GM11168 (cell line): ENCODE results near the gene WWOX.
"Not testable (repeated sequence)": the region's sequence is repeated elsewhere in the genome, so short reads cannot be mapped to it uniquely, and the experiment has no call there.

Source experiments
- in situ Hi-C: fragments of 300-500 bp; cut with MboI; formaldehyde crosslinking; loops from one replicate; pipeline ENCODE4 v1.12.0; 2022; ENCODE audit warnings: low sequenced_read_pairs; ENCODE audit not compliant: unreplicated experiment

WWOX gene

GRCh38 chr16:78677181-78677731 is 577.8 kb downstream of the WWOX start:
- in situ Hi-C loops = no loop called here

GRCh38 chr16:78679546-78679945 is 580.1 kb downstream of the WWOX start:
- in situ Hi-C loops = no loop called here

- in situ Hi-C loops = no loop called here
These were observed 582.3 kb downstream of the WWOX start for GRCh38 chr16:78681743-78682142.

GRCh38 chr16:78684030-78684611 is 584.7 kb downstream of the WWOX start:
- in situ Hi-C loops = no loop called here

- in situ Hi-C loops = no loop called here
These were observed 585.4 kb downstream of the WWOX start for GRCh38 chr16:78684655-78685375.

DNA sequence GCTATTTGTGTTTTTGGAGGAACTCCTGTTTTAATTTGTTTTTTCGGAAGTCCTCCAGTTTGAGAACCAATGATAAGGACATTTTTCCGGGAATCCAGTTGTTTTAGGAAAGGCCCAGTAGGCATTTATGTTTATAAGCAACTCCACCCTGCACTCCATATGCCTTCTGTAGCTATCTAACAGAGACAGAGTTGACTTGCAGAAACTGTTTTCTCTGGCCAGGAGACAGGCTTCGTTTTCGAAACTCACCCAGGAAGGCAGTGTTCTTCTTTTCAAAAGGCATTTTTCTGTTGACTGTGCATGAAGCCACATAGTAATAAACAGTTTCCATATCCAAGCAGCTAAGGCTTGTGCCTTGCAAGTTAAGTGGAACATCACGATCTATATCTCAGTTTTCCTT is 587.1 kb downstream of the WWOX start:
- in situ Hi-C loops = no loop called here

GRCh38 chr16:78689028-78689427 is 589.6 kb downstream of the WWOX start:
- in situ Hi-C loops = no loop called here

GRCh38 chr16:78689536-78689935 is 590.1 kb downstream of the WWOX start:
- in situ Hi-C loops = no loop called here

DNA sequence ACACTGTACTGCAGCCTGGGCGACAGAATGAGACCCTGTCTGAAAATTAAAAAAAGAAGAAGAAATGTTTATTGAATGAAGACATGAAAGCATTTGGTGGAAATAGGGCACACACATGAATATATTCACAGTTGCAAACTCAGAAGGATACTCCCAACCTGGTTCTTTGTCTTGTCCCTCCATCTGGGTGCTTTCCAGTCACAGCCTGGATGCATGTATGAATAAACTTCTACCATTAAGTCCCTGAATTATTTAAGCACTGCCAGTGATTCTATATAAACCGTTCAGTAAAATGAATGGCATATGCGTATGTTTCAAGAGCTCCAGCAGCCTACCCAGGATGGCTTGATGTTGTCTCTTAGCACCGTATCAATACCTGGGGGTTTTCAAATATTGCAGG is 591.1 kb downstream of the WWOX start:
- in situ Hi-C loops = no loop called here

DNA sequence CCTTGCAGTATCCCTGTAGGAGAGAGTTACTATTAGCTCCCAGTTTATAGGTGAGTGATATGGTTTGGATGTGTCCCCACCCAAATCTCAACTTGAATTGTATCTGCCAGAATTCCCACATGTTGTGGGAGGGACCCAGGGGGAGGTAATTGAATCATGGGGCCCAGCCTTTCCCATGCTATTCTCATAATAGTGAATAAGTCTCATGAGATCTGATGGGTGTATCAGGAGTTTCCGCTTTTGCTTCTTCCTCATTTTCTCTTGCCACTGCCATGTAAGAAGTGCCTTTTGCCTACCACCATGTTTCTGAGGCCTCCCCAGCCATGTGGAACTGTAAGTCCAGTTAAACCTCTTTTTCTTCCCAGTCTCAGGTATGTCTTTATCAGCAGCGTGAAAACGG is 592.3 kb downstream of the WWOX start:
- in situ Hi-C loops = not testable (repeated sequence)

GRCh38 chr16:78693496-78693895 is 594.0 kb downstream of the WWOX start:
- in situ Hi-C loops = no loop called here

GRCh38 chr16:78694414-78694813 is 595.0 kb downstream of the WWOX start:
- in situ Hi-C loops = no loop called here

DNA sequence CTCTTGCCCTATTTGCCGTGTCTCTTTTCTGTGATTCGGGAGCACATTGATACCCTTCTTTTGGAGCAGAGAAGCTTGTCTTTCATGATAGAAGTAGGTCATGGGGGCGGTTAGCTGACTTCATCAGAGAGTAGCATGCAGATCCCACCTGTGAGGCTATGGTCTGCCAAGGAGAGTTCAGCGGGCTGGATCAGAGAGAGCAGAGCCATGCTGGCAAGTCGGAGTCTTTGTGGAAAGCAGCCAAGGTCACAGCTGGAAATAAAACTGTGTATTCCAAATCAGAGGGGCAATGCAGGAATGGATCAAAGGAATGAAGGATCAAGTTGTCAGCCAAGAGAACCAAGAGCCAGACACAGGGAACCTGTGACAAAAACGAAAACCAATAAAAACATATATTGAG is 595.9 kb downstream of the WWOX start:
- in situ Hi-C loops = no loop called here

- in situ Hi-C loops = no loop called here
These were observed 597.3 kb downstream of the WWOX start for GRCh38 chr16:78696797-78697196.

- in situ Hi-C loops = no loop called here
These were observed 598.0 kb downstream of the WWOX start for GRCh38 chr16:78697426-78697825.

GRCh38 chr16:78703936-78704335 is 604.5 kb downstream of the WWOX start:
- in situ Hi-C loops = no loop called here

GRCh38 chr16:78704416-78704815 is 605.0 kb downstream of the WWOX start:
- in situ Hi-C loops = no loop called here

- in situ Hi-C loops = no loop called here
These were observed 606.2 kb downstream of the WWOX start for GRCh38 chr16:78705694-78706093.

GRCh38 chr16:78706637-78707036 is 607.2 kb downstream of the WWOX start:
- in situ Hi-C loops = no loop called here

DNA sequence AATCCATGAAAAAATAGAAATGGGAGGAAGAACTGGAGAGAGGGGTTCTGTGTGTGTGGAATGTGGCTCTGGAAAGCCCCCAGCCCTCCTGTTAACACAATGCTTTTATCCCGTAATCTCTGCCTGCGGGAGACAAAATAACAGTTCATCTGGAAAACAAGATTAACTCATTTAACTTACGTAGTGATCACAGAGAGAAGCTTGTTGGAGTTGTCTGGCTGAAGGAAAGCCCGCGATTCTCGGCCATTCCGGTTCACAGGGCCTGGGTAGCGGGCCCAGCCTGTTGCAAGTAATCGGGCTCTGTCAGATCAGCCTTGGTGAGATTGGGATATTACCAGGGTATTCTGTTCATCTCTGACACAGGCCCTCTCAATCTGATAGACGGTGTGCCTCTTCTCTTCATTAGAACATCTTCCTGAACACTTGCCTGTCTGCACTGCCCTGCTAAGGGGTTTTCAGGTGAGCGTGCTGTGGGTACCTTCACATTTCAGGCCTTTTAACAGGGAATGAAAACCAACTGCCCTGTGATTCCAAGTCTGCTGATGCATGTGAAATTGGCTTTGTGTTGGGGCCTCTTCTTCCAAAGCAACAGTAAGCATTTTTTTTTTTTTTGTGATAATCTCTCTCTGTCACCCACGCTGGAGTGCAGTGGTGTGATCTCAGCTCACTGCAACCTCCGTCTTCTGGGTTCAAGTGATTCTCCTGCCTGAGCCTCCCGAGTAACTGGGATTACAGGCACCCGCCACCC is 609.9 kb downstream of the WWOX start:
- in situ Hi-C loops = no loop called here

DNA sequence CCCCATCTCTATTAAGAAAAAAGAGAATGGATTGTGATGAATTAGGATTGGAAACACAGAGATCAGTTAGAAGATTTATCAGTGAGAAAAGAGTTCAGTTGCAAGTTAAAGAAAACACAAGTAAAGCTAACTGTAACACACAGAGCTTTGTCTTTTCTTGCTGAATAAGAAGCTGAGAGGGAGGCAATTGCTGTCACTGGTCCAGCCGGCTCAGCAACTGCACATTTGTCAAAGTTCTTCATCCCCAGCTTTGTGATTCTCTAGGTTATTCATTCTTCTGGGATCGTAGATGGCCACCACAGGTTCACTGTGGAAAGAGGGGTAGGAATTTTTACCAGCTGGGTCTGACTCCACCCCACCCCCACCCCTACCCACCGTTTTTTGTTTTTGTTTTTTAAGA is 615.7 kb downstream of the WWOX start:
- in situ Hi-C loops = no loop called here
